ENCODE measurements around the gene LEMD2. TPM values are rescaled to one million over a fixed set of nuclear protein-coding genes. Genes with fewer than 3 reads are reported as not detected.

Gene LEMD2
- total and polyA plus RNA-seq, 2 donors (not counting 1 experiment from before 2014, with no cell fraction given), result 25.7 to 61.9 TPM

DNA sequence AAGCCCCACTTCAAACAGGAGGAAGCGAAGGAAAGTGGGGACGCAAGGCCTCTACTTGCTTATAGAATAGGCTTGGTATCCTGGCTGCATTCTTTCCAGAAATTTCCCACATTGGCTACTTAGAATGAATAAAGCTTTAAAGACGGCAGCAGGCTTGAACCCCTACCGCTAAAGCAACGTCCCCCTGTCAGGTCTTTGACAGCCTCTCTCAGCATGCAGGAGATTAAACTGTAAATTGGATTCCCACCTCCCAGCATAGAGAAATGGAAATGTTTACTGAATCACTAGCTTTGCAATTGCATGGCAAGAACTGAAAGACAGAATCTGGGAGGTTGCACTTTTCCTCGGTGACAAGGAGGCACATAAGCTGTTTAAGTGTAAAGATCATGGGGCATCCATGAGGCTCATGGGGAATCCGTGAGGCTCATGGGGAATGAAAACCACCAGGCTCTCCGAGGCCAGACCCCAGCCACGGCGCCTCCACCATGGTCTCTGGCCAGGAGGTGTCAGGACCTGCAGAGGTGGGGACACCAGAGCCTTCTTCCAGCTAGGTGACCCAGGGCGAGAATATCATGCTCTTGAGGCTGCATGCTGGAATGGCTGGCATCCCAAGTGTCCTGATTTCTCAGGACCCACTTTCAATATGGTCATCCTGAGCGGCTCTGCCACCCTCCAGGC lies 10.3 kb downstream of the LEMD2 start:
- Histone ChIP-seq H3K79me2 (ENCODE audit: control insufficient read depth, insufficient read depth, low read length) (no peaks in the 10 kb centered on the region), H3K4me2 (ENCODE audit: extremely low read depth, insufficient read depth, low read length) (no peak overlapping the region), H3K4me1 (ENCODE audit: control insufficient read depth, extremely low read depth, insufficient read depth, low read length) (peaks cover 3% of the 10 kb centered on the region), H4K20me1 (ENCODE audit: control insufficient read depth, extremely low read depth, insufficient read depth, low read length) (no peaks in the 10 kb centered on the region), H3K9ac (ENCODE audit: insufficient read depth, low read length) (no peak overlapping the region), H2AFZ (ENCODE audit: low read length) (no peak overlapping the region), H3K9me3 (ENCODE audit: control insufficient read depth, insufficient read depth, low read depth, low read length) (no peaks in the 10 kb centered on the region), H3K27me3 (ENCODE audit: control insufficient read depth, insufficient read depth, low read length) (no peaks in the 10 kb centered on the region), H3K36me3 (ENCODE audit: control insufficient read depth, insufficient read depth, low read length) (peaks cover 36% of the 10 kb centered on the region), H3K27ac (ENCODE audit: insufficient read depth, low read length) (no peak overlapping the region), H3K4me3 (replicated peaks in 1 of 4; ENCODE audit: control extremely low read depth in 1 of 4, insufficient read depth in 1 of 4, low read depth in 3 of 4, low read length in 4 of 4) (no peak overlapping the region)
- DNase-seq (ENCODE audit: low read depth in 2 of 2), result no peak
- TF ChIP-seq, protein P1, sequence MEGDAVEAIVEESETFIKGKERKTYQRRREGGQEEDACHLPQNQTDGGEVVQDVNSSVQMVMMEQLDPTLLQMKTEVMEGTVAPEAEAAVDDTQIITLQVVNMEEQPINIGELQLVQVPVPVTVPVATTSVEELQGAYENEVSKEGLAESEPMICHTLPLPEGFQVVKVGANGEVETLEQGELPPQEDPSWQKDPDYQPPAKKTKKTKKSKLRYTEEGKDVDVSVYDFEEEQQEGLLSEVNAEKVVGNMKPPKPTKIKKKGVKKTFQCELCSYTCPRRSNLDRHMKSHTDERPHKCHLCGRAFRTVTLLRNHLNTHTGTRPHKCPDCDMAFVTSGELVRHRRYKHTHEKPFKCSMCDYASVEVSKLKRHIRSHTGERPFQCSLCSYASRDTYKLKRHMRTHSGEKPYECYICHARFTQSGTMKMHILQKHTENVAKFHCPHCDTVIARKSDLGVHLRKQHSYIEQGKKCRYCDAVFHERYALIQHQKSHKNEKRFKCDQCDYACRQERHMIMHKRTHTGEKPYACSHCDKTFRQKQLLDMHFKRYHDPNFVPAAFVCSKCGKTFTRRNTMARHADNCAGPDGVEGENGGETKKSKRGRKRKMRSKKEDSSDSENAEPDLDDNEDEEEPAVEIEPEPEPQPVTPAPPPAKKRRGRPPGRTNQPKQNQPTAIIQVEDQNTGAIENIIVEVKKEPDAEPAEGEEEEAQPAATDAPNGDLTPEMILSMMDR (conservative IDR thresholded peaks at IDR 0.05 in 1 of 2, IDR thresholded peaks at IDR 0.05 in 1 of 2; ENCODE audit: low read depth in 1 of 2, low read length in 2 of 2), result no peak
- no peak for TF ChIP-seq EZH2 (IDR thresholded peaks at IDR 0.05; ENCODE audit: low read length, missing control alignments)

DNA sequence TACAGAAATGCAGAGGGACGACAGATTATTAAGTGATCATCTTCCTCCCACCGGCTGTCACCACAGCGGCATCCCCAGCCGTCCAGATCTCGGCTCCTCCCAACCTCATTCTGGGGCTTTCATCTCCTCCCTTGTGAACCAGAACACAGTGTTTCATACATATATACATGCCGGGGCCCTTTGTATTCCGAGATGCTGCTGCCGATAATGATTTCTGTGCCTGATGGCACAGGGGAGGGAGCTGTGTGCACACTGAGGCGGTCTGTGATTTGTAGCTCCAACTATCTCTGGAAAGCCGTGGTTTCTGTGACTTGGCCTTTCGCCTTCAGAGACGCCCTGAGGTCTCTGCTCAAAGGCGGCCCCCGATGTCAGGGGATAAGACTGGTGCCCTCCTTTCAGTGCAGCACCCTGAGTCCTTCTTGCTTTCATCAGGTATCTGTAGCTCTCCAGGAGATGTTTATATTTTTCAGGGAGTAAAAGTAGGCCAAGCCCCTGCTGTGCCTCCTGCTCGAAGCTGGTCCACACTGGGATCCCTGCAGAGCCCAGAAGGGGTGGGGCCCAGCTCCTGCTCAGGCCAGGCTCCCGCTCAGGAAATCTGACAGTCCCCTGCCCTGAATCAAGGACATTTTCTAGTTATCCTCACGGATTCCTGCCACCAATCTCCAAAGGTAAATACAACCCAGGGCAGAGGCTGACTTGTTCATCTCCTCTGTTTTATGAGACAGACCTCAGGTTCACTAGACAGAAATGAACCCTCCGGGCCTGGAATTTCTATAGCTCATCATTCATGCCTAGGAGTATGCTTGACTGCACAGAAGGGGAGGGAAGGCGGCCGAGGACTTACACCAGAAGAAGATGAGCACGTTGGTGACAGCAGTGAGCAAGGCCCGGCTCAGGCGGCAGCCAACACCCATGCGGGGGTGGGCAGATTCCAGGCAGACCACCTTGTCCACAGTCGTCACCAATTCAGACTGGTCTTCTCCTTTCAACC lies 11.2 kb downstream of the LEMD2 start:
- Histone ChIP-seq H3K4me2 (ENCODE audit: extremely low read depth, insufficient read depth, low read length) (no peak overlapping the region), H3K9ac (ENCODE audit: insufficient read depth, low read length) (no peak overlapping the region), H3K4me1 (ENCODE audit: control insufficient read depth, extremely low read depth, insufficient read depth, low read length) (peaks cover 11% of the 10 kb centered on the region), H2AFZ (ENCODE audit: low read length) (no peak overlapping the region), H3K9me3 (ENCODE audit: control insufficient read depth, insufficient read depth, low read depth, low read length) (no peaks in the 10 kb centered on the region), H3K27me3 (ENCODE audit: control insufficient read depth, insufficient read depth, low read length) (no peaks in the 10 kb centered on the region), H3K36me3 (ENCODE audit: control insufficient read depth, insufficient read depth, low read length) (peaks cover 38% of the 10 kb centered on the region), H4K20me1 (ENCODE audit: control insufficient read depth, extremely low read depth, insufficient read depth, low read length) (no peaks in the 10 kb centered on the region), H3K79me2 (ENCODE audit: control insufficient read depth, insufficient read depth, low read length) (no peaks in the 10 kb centered on the region), H3K27ac (ENCODE audit: insufficient read depth, low read length) (no peak overlapping the region), H3K4me3 (replicated peaks in 1 of 4; ENCODE audit: control extremely low read depth in 1 of 4, insufficient read depth in 1 of 4, low read depth in 3 of 4, low read length in 4 of 4) (no peak overlapping the region)
- DNase-seq (ENCODE audit: low read depth in 2 of 2), result no peak
- TF ChIP-seq EZH2 (IDR thresholded peaks at IDR 0.05; ENCODE audit: low read length, missing control alignments), result no peak

DNA sequence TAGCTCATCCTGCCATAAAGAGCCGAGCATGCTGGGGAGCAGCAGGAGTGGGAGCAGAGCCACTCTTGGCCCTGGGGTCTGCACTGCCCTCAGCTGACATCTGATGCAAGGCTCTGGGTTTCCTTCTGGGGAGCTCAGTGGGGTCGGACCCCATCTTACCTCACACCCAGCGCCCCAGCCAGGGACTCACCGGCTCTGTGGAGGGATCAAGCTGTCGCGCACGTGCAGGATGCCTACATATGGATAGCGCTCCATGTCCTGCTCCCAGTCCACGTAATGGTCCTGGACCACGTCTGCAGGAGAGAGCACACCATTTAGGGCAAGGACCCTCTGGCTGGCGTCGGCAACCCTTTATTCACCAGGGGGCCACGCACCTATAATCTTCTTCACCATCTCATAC lies 12.2 kb downstream of the LEMD2 start:
- Histone ChIP-seq H3K9ac (ENCODE audit: insufficient read depth, low read length) (no peak overlapping the region), H3K79me2 (ENCODE audit: control insufficient read depth, insufficient read depth, low read length) (no peaks in the 10 kb centered on the region), H3K4me1 (ENCODE audit: control insufficient read depth, extremely low read depth, insufficient read depth, low read length) (peaks cover 20% of the 10 kb centered on the region), H3K9me3 (ENCODE audit: control insufficient read depth, insufficient read depth, low read depth, low read length) (no peaks in the 10 kb centered on the region), H2AFZ (ENCODE audit: low read length) (no peak overlapping the region), H3K36me3 (ENCODE audit: control insufficient read depth, insufficient read depth, low read length) (peaks cover 42% of the 10 kb centered on the region), H3K27ac (ENCODE audit: insufficient read depth, low read length) (no peak overlapping the region), H3K4me3 (replicated peaks in 1 of 4; ENCODE audit: control extremely low read depth in 1 of 4, insufficient read depth in 1 of 4, low read depth in 3 of 4, low read length in 4 of 4) (no peak overlapping the region), H4K20me1 (ENCODE audit: control insufficient read depth, extremely low read depth, insufficient read depth, low read length) (no peaks in the 10 kb centered on the region), H3K4me2 (ENCODE audit: extremely low read depth, insufficient read depth, low read length) (no peak overlapping the region), H3K27me3 (ENCODE audit: control insufficient read depth, insufficient read depth, low read length) (no peaks in the 10 kb centered on the region)
- DNase-seq (ENCODE audit: low read depth in 2 of 2), result no peak
- TF ChIP-seq EZH2 (IDR thresholded peaks at IDR 0.05; ENCODE audit: low read length, missing control alignments), result no peak
- TF ChIP-seq, protein P1 (conservative IDR thresholded peaks at IDR 0.05 in 1 of 2, IDR thresholded peaks at IDR 0.05 in 1 of 2; ENCODE audit: low read depth in 1 of 2, low read length in 2 of 2), result no peak
